NCI-H2196 treated with DMSO at 0.1 percent for 48 hours (cell line): ENCODE data around the gene MFSD6.
"Not testable (repeated sequence)": the region's sequence is repeated elsewhere in the genome, so short reads cannot be mapped to it uniquely, and the experiment has no call there.

Experiments
- DNase-seq: peaks from one replicate; lab custom pipeline; 2025; ENCODE audit not compliant: unreplicated experiment; lab: John Stamatoyannopoulos, UW

MFSD6 gene

DNA sequence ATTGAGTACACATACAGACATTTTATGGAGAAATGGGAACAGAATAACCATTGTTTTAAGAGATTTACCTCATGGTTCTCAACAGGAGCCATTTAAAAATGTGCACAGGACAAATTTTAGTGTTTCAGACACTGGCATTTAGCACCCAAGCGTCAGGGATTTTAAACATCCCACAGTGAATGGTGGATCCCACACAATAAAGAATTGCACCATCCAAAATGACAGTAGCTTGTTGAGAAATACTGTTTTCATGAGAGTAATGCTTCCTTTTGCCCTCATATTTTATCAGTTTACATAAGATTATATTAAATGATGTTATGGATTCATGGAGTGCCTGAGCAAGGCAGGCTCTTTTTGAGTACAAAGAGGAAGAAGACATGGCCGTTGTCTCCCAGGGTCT is 54.0 kb downstream of the MFSD6 start:
- DNase-seq: no peak

DNA sequence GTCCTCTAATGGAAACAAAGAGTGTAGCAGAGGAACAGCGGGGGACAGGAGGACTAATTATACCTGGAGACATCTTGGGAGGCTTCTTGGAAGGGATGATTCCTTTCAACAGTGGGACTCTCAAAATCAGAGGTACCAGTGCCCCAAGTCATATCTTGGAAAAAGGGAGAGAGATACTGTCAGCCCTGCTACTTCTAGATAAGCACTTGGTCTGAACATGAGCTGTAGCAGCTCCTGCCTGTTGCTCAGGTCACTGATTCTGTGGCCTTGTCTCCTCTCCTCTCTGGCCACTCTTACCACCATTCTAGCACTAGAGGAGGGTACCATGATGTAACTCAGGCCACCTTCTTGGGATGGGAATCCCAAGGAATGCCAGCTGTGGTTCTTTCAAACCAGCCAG is 54.5 kb downstream of the MFSD6 start:
- no peak for DNase-seq

DNA sequence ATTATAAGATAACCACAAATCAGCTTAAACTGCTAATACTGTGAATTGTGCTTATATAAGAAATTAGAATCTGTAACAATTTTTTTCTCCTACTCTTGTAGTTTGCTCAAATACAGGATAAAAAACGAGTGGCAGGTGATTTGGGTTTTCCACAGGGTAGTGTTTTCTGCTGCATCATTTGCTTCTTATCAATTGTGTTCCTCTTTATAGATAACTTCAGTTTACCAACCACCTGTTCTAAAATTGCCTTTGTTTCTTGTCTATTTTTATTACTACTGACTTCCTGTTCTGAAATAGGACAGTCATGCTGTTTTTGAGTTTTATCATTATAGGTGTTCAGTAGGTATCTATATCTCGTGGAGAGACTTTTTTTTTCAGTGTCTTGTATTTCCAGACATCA is 56.9 kb downstream of the MFSD6 start:
- DNase-seq: no peak

DNA sequence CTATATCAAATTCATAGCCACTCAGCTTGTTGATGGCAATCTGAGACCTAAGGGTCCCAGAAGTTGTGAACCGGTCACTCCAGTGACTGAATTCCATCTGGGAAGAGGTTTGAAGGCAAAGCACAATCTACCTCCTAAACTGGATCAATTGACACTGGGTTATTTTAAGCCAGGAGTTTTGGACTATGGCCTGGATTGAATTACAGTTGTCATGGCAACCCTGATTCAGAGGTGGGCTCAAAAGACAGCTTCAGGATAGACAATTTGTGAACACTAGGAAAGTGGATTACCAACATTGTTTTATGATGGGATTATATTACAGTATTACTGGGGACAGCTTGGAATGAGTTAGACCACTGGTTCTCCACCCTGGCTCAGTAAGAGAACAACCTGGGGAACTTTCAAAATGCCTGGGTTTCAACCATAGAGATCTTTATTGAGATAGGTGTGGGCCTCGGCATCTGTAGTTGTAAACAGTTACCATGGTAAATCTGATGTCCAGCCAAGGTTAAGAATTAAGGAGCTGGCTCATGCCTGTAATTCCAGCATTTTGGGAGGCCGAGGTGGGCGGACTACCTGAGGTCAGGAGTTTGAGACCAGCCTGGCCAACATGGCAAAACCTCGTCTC is 58.8 kb downstream of the MFSD6 start:
- peak; percentile 36 for DNase-seq

DNA sequence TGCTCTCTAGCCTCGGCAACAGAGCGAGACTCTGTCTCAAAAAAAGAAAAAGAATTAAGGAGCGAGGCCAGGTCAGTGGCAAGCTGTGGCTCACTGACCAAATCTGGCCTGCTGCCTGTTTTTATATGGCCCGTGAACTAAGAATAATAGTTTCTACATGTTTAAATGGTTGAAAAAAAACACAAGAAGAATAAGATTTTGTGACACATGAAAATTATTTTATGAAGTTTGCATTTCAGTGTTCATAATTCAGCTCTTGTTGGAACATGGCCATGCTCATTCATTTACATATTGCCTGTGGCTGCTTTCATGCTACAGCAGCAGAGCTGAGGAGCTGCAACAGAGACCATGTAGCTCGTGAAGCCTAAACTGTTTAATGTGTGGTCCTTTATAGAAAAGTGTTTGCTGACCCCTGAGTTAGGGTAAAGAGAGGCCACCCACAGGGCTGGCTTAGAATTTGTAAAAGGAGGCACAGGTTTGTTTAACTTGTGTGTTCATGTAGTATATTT is 59.5 kb downstream of the MFSD6 start:
- DNase-seq: no peak

DNA sequence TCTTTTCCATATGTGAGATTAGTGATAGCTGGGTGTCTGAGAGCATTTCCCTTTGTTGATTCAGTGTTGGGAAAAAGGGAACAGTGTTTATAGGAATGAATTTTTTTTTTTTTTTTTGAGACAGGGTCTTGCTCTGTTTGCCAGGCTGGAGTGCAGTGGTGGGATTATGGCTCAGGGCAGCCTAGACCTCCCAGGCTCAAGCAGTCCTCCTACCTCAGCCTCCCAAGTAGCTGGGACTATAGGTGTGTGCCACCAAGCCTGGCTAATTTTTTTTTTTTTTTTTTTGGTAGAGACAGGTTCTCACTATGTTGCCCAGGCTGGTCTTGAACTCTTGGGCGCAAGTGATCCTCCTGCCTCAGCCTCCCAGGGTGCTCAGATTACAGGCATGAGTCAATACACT is 60.2 kb downstream of the MFSD6 start:
- not testable (repeated sequence) for DNase-seq

DNA sequence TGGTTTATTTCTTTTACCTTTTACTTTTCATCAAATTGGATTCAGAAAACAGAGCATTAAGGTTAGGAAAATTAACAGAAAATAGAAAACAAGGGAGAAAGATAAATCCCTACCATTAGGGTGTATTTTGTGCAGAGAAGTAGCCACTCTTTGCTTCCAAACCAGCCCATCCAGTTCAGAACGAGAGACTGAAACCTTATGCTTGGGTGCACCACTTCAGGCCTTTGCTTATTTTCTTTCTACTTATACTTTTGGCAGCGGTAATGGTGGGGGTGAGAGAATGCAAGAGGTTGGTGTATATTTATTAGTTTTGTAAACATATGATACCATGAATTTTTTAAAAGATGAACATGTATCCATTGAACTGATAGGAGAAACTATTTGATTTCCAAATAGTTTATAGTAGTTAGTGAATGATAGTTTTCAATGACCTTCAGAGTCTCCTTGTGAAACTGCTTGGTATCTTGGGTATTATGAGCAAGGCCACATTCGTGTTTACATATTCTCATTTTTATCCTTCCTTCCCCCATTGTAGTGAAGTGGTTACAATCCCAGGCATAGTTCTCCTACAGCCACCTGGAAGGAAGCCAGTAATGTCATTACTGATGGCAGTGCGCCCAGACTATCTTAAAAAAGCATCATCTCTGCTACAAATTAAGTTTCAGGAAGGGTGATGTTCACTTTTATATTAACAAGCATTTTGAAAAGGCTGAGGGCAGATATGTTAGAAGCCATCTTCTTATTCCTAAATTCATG is 60.8 kb downstream of the MFSD6 start:
- peak; percentile 87 for DNase-seq

DNA sequence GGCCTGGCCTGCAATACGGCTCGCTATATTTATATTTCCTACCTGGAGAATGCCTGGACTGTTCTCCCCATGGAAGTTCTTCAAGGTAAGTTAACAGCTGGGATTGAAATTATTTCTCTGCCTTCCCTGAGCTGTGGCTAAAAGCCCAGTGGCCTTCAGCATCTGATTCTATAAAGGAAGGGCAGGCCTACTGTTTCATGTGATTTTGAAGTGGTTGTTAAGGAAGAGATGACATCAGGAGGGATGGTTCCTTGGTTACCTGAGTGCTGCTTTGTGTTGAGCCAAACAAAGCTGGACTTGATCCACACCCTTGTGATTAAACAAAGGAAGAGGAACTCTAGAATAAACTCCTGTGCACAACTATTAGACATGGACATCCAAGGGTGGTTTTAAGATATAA is 61.6 kb downstream of the MFSD6 start:
- peak; percentile 95 for DNase-seq

DNA sequence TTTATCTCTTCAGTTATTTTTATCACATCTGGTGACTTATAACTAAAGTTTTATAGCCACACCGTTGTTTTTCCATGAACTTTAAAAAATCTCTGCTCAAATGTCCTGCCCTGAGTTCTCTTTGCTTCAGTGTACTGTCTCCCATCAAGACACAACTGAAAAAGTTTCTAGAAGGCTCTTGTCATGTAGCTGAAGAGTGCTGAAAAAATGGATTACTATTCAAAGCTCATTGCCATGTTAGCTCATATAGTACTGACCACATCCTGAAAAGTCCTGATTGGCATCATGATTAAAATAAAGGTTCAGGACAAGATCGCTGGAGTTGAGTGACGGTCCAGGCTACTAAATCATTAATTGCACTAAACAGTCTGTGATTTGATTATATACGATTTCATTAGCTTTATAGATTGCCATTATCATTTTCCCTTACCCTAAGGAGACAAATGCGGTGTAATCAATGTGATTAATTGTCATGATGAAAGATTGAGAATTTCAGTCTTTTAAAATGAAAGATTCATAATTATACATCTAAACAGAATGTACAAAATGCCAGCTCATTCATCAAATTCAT is 62.2 kb downstream of the MFSD6 start:
- no peak for DNase-seq

DNA sequence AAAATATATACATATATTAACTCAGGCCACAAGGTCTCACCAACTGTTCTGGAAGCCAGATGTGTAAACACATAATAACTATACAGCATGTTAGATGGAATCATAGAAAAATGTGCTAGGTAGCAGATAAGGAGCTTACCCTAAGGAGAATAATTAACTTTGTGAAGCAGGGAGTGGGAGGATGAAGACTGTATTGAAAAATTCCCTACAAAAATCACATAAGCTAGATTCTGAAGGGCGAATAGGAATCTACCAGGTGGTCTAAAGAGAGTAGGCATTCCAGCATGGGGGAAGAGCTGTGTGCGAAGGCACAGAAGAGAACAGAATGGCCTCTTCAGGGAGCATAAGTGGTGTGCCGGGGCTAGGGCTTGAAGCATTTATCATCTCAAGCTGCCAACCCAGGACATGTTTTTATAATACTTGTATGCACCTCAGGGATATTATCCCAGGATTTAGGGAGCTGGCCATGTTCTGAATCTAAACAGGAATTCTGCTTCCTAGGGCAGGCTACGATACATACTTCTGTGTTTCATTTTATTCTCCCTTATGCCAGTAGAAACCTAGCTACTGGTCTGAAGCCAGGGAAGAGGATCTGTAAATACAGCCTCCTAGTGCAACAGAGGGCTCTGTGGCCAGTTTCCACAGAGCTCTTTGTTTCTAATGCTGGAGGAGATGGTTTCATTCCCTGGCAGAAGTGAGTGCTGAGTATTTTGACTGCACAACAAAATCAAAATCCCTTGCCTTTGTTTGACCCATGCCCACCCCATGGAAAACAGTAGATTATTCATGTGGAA is 69.7 kb downstream of the MFSD6 start:
- DNase-seq: peak; percentile 23

DNA sequence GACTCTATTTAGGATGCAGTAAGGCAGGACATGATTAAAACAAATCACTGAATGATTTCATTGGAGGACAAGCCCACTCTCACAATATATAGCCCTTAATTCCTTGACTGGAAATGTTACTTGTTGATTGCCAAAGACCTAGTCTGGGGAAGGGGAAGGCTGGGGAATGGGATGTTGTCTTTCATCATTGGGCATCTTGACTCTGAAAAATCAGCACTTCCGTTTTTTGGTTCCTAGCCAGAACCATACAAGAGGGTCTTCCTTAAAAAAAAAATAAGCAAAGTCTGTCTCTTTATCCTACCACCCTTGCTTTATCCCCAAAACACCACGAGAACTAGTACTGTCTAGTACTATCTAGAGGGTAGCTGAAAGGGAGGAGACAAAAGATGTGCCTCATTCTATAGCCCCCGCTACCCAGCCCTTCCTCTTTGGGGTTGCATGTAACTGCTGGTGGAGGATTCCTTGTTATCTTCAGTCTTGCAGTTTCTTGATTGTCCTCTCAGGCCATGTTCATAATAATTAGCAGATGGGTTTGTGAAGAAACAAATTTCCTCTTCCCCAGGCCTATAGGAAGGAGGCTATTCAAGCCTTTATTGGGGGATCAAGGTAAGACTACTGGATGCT is 70.5 kb downstream of the MFSD6 start:
- no peak for DNase-seq

DNA sequence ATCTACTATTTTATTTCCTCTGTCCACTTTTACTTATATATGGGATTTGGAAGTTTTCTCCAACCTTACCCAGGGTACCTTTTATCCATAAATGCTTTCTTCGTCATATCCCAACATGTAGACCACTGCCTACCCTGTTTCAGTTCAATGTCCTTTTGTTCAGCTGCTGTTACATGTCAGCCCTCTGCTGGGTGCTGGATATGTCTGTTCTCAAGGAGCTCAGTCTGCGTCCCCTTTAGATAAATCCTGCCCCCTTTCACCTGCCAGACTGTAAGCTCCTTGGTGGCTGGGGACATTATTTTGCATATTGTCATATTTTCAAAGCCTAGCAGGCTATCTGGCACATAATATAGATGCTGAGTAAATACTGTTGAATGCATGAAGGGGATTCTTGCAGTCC is 73.2 kb downstream of the MFSD6 start:
- no peak for DNase-seq

DNA sequence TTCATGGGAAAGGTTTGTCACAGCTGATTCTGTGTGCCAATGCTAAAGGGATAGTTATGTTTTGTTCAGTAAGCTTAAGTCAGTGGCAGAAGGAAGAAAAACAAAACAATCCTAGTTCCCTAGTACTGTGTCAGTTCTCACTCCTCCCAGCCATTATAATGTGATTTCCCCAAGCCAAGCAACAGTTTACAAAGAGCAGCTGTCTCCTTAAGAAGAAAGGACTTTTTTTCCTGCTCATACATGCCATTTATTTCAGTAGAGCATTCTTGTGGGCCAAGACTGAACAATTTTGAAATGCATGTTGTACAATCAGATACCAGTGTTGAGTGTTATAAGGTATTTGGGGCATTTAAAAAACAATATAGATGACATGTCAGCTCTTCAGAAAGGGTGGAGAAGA is 74.3 kb downstream of the MFSD6 start:
- no peak for DNase-seq

DNA sequence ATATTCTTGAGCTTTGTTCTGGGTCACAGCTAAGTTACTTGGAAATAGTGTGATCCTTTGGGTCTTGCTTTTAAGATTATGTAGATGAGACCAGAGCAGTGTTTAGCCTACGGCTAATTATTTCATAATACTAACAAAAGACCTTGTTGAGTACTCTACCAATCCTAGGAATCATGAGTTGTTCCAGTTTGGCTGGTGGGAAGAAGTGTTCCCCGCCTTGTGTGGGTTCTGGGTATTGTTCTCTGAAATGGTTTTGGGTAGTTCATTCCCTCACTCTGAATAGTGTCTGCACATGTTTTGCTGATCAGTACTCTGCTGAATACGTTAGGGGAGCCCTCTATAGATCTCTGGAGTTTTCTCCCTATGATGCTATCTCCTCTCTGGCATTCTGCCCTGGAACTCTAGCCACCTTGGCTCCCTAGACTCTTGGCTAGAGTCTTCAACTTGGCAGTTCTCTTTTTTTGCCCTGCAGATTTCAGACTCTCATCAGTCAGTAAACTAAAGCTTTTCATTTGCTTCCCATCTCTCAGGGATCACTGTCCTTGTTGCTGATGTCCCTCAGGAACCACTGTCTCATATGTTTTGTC is 78.0 kb downstream of the MFSD6 start:
- DNase-seq: no peak

DNA sequence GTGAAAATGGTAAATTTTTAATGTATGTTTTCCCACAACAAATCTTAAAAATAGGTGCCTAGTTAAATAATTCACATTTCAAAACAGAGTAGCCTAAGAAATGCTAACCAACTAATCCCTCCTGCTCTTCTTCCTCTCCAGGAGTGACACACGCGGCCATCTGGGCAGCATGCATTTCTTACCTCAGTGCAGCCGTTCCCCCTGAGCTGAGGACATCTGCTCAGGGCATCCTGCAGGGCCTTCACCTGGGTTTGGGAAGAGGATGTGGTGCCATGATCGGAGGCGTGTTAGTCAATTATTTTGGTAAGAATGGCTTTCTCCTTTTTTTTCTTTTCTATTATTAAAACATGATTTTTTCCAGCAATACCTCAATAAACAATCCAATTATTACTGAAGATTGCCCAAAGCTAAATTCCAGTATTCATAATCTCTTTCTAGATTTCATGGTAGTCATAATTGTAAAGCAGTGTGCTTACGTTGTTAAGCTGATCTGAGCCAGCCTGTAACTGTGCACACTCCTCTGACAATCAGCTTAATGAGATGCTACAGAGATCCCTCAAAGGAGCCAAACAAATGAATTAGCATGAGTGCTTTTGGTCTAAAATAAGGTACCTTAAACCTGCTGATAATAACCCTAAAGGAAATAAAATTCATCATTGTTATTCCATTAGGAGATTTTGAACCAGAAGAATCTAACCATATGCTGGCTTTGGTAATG is 80.5 kb downstream of the MFSD6 start:
- DNase-seq: no peak

DNA sequence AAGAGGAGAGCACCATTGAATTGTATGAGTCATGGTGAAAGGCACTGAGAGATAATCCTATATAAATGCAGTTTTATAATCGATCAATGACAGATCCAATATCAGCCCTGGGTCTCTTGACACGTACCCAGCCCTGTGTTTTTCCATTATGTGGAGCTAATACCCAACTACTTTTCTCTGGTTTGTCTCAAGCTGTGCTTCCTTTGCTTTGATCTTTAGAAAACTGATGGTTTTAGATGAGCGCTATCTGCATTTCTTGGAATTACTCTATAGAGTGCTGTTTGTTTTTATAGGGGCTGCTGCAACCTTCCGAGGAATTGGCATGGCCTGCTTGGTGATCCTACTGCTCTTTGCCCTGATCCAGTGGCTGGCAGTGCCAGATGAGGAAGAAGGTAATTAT is 81.3 kb downstream of the MFSD6 start:
- no peak for DNase-seq

DNA sequence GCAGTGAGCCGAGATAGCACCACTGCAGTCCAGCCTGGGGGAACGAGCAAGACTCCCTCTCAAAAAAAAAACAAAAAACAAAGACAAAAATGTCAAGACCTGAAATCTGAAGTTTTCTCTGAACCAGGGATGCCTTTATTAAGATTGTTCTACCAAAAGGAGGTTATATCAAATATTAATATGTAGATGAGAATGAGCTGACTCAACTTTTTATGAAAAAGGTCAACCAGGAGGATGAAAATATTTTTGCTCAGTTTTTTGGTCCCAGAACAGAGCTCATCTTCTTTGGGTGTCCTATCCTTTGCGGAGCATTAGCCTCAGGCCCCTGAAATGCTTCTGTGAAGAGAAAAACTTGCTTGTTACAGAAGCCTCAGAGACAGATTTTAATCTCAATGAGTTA is 82.3 kb downstream of the MFSD6 start:
- DNase-seq: no peak

DNA sequence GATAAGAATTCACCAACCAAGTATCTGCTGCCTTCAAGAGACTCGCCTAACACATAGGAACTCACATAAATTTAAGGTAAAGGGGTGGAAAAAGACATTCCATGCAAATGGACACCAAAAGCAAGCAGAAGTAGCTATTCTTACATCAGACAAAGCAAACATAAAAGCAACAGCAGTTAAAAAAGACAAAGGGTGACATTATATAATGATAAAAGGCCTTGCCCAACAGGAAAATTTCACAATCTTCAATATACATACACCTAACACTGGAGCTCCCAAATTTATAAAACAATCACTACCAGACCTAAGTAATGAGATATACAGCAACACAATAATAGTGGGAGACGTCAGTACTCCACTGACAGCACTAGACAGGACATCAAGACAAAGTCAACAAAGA is 84.9 kb downstream of the MFSD6 start:
- no peak for DNase-seq

DNA sequence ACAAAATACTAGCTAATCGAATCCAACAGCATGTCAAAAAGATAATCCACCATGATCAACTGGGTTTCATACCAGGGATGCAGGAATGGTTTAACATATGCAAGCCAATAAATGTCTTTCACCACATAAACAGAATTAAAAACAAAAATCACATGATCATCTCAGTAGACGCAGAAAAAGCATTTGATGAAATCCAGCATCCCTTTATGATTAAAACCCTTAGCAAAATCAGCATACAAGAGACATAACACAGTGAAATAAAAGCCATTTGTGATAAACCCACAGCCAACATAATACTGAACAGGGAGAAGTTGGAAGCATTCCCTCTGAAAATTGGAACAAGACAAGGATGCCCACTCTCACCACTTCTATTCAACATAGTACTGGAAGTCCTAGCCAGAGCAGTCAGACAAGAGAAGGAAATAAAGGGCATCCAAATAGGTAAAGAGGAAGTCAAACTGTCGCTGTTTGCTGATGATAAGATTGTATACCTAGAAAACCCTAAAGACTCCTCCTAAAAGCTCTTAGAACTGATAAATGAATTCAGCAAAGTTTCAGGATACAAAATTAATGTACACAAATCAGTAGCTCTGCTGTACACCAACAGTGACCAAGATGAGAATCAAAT is 86.6 kb downstream of the MFSD6 start:
- DNase-seq: not testable (repeated sequence)

DNA sequence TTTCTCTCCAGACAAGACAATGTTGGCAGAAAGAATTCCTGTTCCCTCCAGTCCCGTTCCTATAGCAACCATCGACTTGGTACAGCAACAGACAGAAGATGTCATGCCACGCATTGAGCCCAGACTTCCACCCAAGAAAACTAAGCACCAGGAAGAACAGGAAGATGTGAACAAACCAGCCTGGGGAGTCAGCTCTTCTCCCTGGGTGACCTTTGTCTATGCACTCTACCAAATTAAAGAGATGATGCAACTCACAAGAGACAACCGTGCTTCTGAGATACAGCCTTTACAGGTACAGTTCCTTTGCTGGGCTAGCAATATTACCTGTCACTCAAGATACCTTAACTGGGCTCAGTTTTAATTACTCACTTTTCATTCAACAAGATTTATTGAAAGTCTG is 89.3 kb downstream of the MFSD6 start:
- no peak for DNase-seq
